C4-2B (cell line): ENCODE results near the gene CPNE9.

Experiments used
- CTCF ChIP-seq: fragments of 450-650 bp; conservative IDR thresholded peaks from 2 replicates; pipeline ENCODE4 v1.5.1; 2017; ENCODE audit warnings: mild to moderate bottlenecking
- ZFX ChIP-seq: fragments of 450-650 bp; IDR thresholded peaks from 2 replicates; pipeline ENCODE4 v1.6.1; 2017

- TF ChIP-seq CTCF (no peak), ZFX (no peak)
These were observed 64.6 kb downstream of the CPNE9 start for GRCh38 chr3:9768141-9768775.
